K562 (cell line): ENCODE data around the gene KRTAP22-1. TPM values are rescaled to one million over a fixed set of nuclear protein-coding genes. Genes with fewer than 3 reads are reported as not detected.

Source experiments
- ATAC-seq: fragments of 200-7000 bp; cut with Tn5 transposase; 3 replicates; pipeline ENCODE4 v1.9.1; 2020; ENCODE audit warnings: moderate library complexity
- BruUV-seq: library from RNA; stranded (reverse); fragments of 400-500 nt; replicated peaks from 2 replicates; lab custom pipeline; 2021; lab: Mats Ljungman, UMichigan
- CTCF ChIA-PET: fragments of 300-600 bp; formaldehyde crosslinking; extraction: SDS; loops from one replicate; lab custom pipeline; 2021; ENCODE audit warnings: low intra/inter-chr PET ratio; lab: Yijun Ruan, JAX
- POLR2A ChIA-PET: fragments of 300-600, 350-650 bp; sonication (Branson Sonifier 250); formaldehyde crosslinking; extraction: SDS; loops from one replicate; lab custom pipeline; 2021; ENCODE audit warnings: antibody characterized with exemption, inconsistent platforms; lab: Yijun Ruan, JAX
- DNase-seq, 4 experiments: peaks; one replicate each; pipeline versions ENCODE4 v3.0.0 to v3.0.0-alpha.2; 2011 to 2018; ENCODE audit warnings: low spot score in 3 of 4, mixed read lengths in 3 of 4; ENCODE audit errors: extremely low read depth in 1 of 4
- FAIRE-seq: peaks from 2 replicates; lab custom pipeline; 2011; peaks lifted over from hg19 to GRCh38; lab: Jason Lieb, UNC
- H2AFZ ChIP-seq: 2 replicates; pipeline ENCODE4 v1.6.0; 2011; ENCODE audit warnings: low read depth, low read length, control low read depth, inconsistent platforms
- H3K27ac ChIP-seq: fragments of 200-600 bp; 3 replicates; pipeline ENCODE4 v1.8.0; 2011; ENCODE audit warnings: low read depth, mild to moderate bottlenecking, control low read depth, inconsistent platforms, low read length, moderate library complexity, mixed read lengths; ENCODE audit errors: extremely low read depth
- H3K27me3 ChIP-seq, 2 experiments: fragments of 300-600 bp in 1 of 2; 2 replicates in 1 of 2; 3 replicates in 1 of 2; pipeline versions ENCODE4 v1.6.0 to v1.8.0; 2011; ENCODE audit warnings: inconsistent platforms in 2 of 2, low read length in 2 of 2, mild to moderate bottlenecking in 1 of 2, mixed read lengths in 1 of 2, moderate library complexity in 1 of 2; ENCODE audit not compliant: control insufficient read depth in 2 of 2, insufficient read depth in 2 of 2
- H3K36me3 ChIP-seq: fragments of 300-600 bp; 3 replicates; pipeline ENCODE4 v1.8.0; 2011; ENCODE audit warnings: mild to moderate bottlenecking, low read length, inconsistent platforms; ENCODE audit not compliant: control insufficient read depth, insufficient read depth
- H3K4me1 ChIP-seq, 2 experiments: fragments of 200-600 bp in 1 of 2; replicated peaks in 1 of 2; 2 replicates in 1 of 2; 3 replicates in 1 of 2; pipeline versions ENCODE4 v1.5.1 to v1.8.0; 2011; ENCODE audit warnings: inconsistent platforms in 2 of 2, low read length in 2 of 2, mild to moderate bottlenecking in 1 of 2, mixed read lengths in 1 of 2, moderate library complexity in 1 of 2; ENCODE audit not compliant: control insufficient read depth in 2 of 2, insufficient read depth in 2 of 2
- H3K4me2 ChIP-seq: 2 replicates; pipeline ENCODE4 v1.6.1; 2011; ENCODE audit warnings: low read length, control low read depth, inconsistent platforms, mixed read lengths; ENCODE audit not compliant: insufficient read depth
- H3K4me3 ChIP-seq: fragments of 200-600 bp; sonication (generic), shearing (Covaris generic); 2 replicates; pipeline ENCODE4 v1.5.1; 2016; ENCODE audit warnings: control low read depth, inconsistent platforms
- H3K79me2 ChIP-seq: fragments of 200-600 bp; 3 replicates; pipeline ENCODE4 v1.8.0; 2011; ENCODE audit warnings: low read length, inconsistent platforms; ENCODE audit not compliant: control insufficient read depth, insufficient read depth
- H3K9ac ChIP-seq, 2 experiments: 2 replicates each; pipeline versions ENCODE4 v1.6.0 to v1.6.1; 2011; ENCODE audit warnings: low read depth in 2 of 2, low read length in 2 of 2, control low read depth in 1 of 2, inconsistent platforms in 1 of 2, mild to moderate bottlenecking in 1 of 2, mixed read lengths in 1 of 2; ENCODE audit not compliant: insufficient read depth in 1 of 2
- H3K9me1 ChIP-seq: one replicate; pipeline ENCODE4 v1.6.0; 2011; ENCODE audit warnings: inconsistent platforms, mild to moderate bottlenecking, low read length, moderate library complexity; ENCODE audit not compliant: control insufficient read depth, insufficient read depth
- H3K9me3 ChIP-seq: replicated peaks from 2 replicates; pipeline ENCODE4 v1.5.1; 2011; ENCODE audit warnings: low read depth, low read length, inconsistent platforms; ENCODE audit not compliant: control insufficient read depth, insufficient read depth
- H4K20me1 ChIP-seq: replicated peaks from 2 replicates; pipeline ENCODE4 v1.6.1; 2011; ENCODE audit warnings: low read length, inconsistent platforms, mixed read lengths; ENCODE audit not compliant: control insufficient read depth, insufficient read depth
- ARID1B ChIP-seq: fragments of 450-650 bp; IDR thresholded peaks from 2 replicates; pipeline ENCODE4 v1.6.1; 2016; ENCODE audit warnings: antibody characterized with exemption, mild to moderate bottlenecking, inconsistent platforms
- CHD7 ChIP-seq: fragments of 200-600 bp; sonication (generic); IDR thresholded peaks from one replicate; pipeline ENCODE4 v1.6.1; 2012; ENCODE audit warnings: mild to moderate bottlenecking, low read depth, low read length, inconsistent platforms
- FOXP4 ChIP-seq: sonication (generic); formaldehyde crosslinking; IDR thresholded peaks from 2 replicates; pipeline ENCODE4 v1.8.0; 2022; ENCODE audit warnings: mild to moderate bottlenecking, missing genetic modification reagents, borderline replicate concordance
- IRF2 ChIP-seq: sonication (generic); formaldehyde crosslinking; IDR thresholded peaks from 2 replicates; pipeline ENCODE4 v1.8.1; 2022; ENCODE audit warnings: mild to moderate bottlenecking, missing genetic modification reagents
- WGBS: fragments of 100-300 bp; shearing (Covaris generic); methylation state at CpG from one replicate; pipeline ENCODE4 v1.1.6; 2016; ENCODE audit warnings: low coverage, mixed read lengths; ENCODE audit not compliant: insufficient coverage; ENCODE audit errors: missing lambda C conversion rate; 5-methylcytosine and 5-hydroxymethylcytosine counted together
- in situ Hi-C: fragments of 300-500 bp; cut with MboI; formaldehyde crosslinking; loops from 4 replicates; pipeline ENCODE4 v1.15.0; 2018; ENCODE audit warnings: inconsistent platforms, mixed read lengths
- intact Hi-C: fragments of 100-400 bp; cut with micrococcal nuclease; formaldehyde crosslinking; loops from 2 replicates; pipeline ENCODE4 v1.14.2; 2022
- polyA plus RNA-seq, 8 experiments: library from polyadenylated mRNA; depleted of rRNA in 4 of 8; stranded (reverse) in 5 of 8; unstranded in 3 of 8; fragments of >200 nt; fragmentation: Nextera tagmentation in 2 of 8; fragmentation: Illumina TruSeq in 1 of 8; extraction: Ambion mirVana in 2 of 8; extraction: Trizol in 1 of 8; gene quantifications; 2 replicates each; pipeline versions ENCODE4 v1.2.1 to v1.2.3, GENCODE V29; 2011 to 2014; ENCODE audit warnings: inconsistent platforms in 1 of 8, missing spikeins in 1 of 8
- total RNA-seq, 7 experiments: library from RNA; depleted of rRNA in 6 of 7; stranded (reverse); fragments of >200 nt in 6 of 7; fragmentation: Illumina TruSeq in 2 of 7; extraction: Trizol in 2 of 7; gene quantifications; 2 replicates each; pipeline versions ENCODE4 v1.2.1 to v1.2.3, GENCODE V29; 2011 to 2021; ENCODE audit warnings: low replicate concordance in 1 of 7

Gene KRTAP22-1
- total and polyA plus RNA-seq, 9 of the 15 experiments (the other 6 are each of a cell fraction or from before 2014, with no cell fraction given), result not detected

- TF ChIP-seq FOXP4, result no peak
- no peak for TF ChIP-seq IRF2 (CRISPR knock-in tag)
These were observed at the start of gene KRTAP22-1 (continued) for GRCh38 chr21:30600787-30601186.

GRCh38 chr21:30552782-30553181 is 48.1 kb upstream of the KRTAP22-1 start:
- no peak overlapping the region for H2AFZ ChIP-seq
- POLR2A ChIA-PET, result no interaction called here
- H3K79me2 ChIP-seq, result no peaks in the 10 kb centered on the region
- H3K36me3 ChIP-seq, result no peaks in the 10 kb centered on the region
- FAIRE-seq (no peak), DNase-seq (no peak), ATAC-seq (no peak)
- H3K9me1 ChIP-seq, result no peaks in the 10 kb centered on the region
- H3K27me3 ChIP-seq, result no peaks in the 10 kb centered on the region
- no TSS peak for BruUV-seq
- H3K9ac ChIP-seq, result no peak overlapping the region
- CTCF ChIA-PET, result no interaction called here
- no peak overlapping the region for H3K4me2 ChIP-seq
- no peak for TF ChIP-seq ARID1B
- TF ChIP-seq CHD7, result no peak
- TF ChIP-seq, all 486 proteins: peak for 0
- no peaks in the 10 kb centered on the region for H3K9me3 ChIP-seq
- no peaks in the 10 kb centered on the region for H3K4me1 ChIP-seq
- intact Hi-C loops (no loop called here), in situ Hi-C loops (no loop called here)
- H4K20me1 ChIP-seq, result no peaks in the 10 kb centered on the region
- H3K27ac ChIP-seq, result no peak overlapping the region
- H3K4me3 ChIP-seq, result no peak overlapping the region
- WGBS, result 0% methylated on average over 1 of the region's 1 CpG
